GM23338 (cell line): ENCODE measurements around the gene BTRC. TPM values are rescaled to one million over a fixed set of nuclear protein-coding genes. Genes with fewer than 3 reads are reported as not detected.

ENCODE experiments used
- ATAC-seq: fragments of 200-7000 bp; cut with Tn5 transposase; 3 replicates; pipeline ENCODE4 v1.9.1; 2020
- DNase-seq: peaks from one replicate; pipeline ENCODE4 v3.0.0-alpha.2; 2015; ENCODE audit warnings: low spot score
- H2AFZ ChIP-seq: fragments of 200-600 bp; sonication (generic); 2 replicates; pipeline ENCODE4 v1.8.0; 2016; ENCODE audit warnings: antibody characterized with exemption, mild to moderate bottlenecking, moderate library complexity
- H3F3A ChIP-seq: fragments of 200-600 bp; sonication (generic); replicated peaks from 2 replicates; pipeline ENCODE4 v1.8.0; 2017; ENCODE audit warnings: antibody characterized with exemption, mixed run types, low read depth
- H3K27ac ChIP-seq: fragments of 200-600 bp; sonication (generic); 2 replicates; pipeline ENCODE4 v1.6.1; 2016; ENCODE audit warnings: low read depth
- H3K27me3 ChIP-seq: fragments of 200-600 bp; sonication (generic); 2 replicates; pipeline ENCODE4 v1.8.0; 2016; ENCODE audit warnings: mild to moderate bottlenecking, mixed run types, moderate library complexity; ENCODE audit not compliant: insufficient read depth
- H3K36me3 ChIP-seq: fragments of 200-600 bp; sonication (generic); 2 replicates; pipeline ENCODE4 v1.8.0; 2016; ENCODE audit warnings: mild to moderate bottlenecking; ENCODE audit not compliant: insufficient read depth
- H3K4me1 ChIP-seq: fragments of 200-600 bp; sonication (generic); 2 replicates; pipeline ENCODE4 v1.8.0; 2016; ENCODE audit warnings: mild to moderate bottlenecking, moderate library complexity; ENCODE audit not compliant: insufficient read depth
- H3K4me2 ChIP-seq: fragments of 200-600 bp; sonication (generic); 2 replicates; pipeline ENCODE4 v1.7.1; 2017; ENCODE audit warnings: mixed run types
- H3K4me3 ChIP-seq: fragments of 200-600 bp; sonication (generic); 2 replicates; pipeline ENCODE4 v1.6.1; 2016; ENCODE audit warnings: mixed run types
- H3K79me2 ChIP-seq: fragments of 200-600 bp; sonication (generic); replicated peaks from 2 replicates; pipeline ENCODE4 v1.8.0; 2017; ENCODE audit warnings: mild to moderate bottlenecking; ENCODE audit not compliant: insufficient read depth
- H3K9me2 ChIP-seq: fragments of 200-600 bp; sonication (generic); 2 replicates; pipeline ENCODE4 v1.8.0; 2017; ENCODE audit not compliant: insufficient read depth
- H4K20me1 ChIP-seq: fragments of 200-600 bp; sonication (generic); replicated peaks from 2 replicates; pipeline ENCODE4 v1.8.0; 2017; ENCODE audit warnings: mild to moderate bottlenecking; ENCODE audit not compliant: insufficient read depth
- H3K27ac Mint-ChIP-seq: 2 replicates; pipeline ENCODE4 v1.8.0; 2020; ENCODE audit warnings: inconsistent platforms, mild to moderate bottlenecking, moderate library complexity, mixed read lengths
- H3K27me3 Mint-ChIP-seq: 3 replicates; pipeline ENCODE4 v1.8.0; 2022; ENCODE audit warnings: low read depth, mild to moderate bottlenecking, moderate library complexity, mixed read lengths, inconsistent platforms; ENCODE audit not compliant: insufficient read depth, poor library complexity
- H3K36me3 Mint-ChIP-seq: 3 replicates; pipeline ENCODE4 v1.8.0; 2021; ENCODE audit warnings: low read depth, mild to moderate bottlenecking, inconsistent platforms, moderate library complexity, mixed read lengths
- H3K4me1 Mint-ChIP-seq: 3 replicates; pipeline ENCODE4 v1.8.0; 2020; ENCODE audit warnings: mild to moderate bottlenecking, inconsistent platforms, mixed read lengths
- H3K4me3 Mint-ChIP-seq: 3 replicates; pipeline ENCODE4 v1.8.0; 2021; ENCODE audit warnings: moderate library complexity, mild to moderate bottlenecking, inconsistent platforms, mixed read lengths
- H3K9me3 Mint-ChIP-seq: 3 replicates; pipeline ENCODE4 v1.8.0; 2020; ENCODE audit warnings: moderate library complexity, mild to moderate bottlenecking, inconsistent platforms, mixed read lengths
- CREB1 ChIP-seq: fragments of 250-450 bp; sonication (Bioruptor Pico); IDR thresholded peaks from 2 replicates; pipeline ENCODE4 v1.5.0; 2020; ENCODE audit warnings: low read depth, mild to moderate bottlenecking, moderate library complexity
- EZH2phosphoT487 ChIP-seq: fragments of 200-600 bp; sonication (generic); IDR thresholded peaks from one replicate; pipeline ENCODE4 v1.8.1; 2018; ENCODE audit warnings: antibody characterized with exemption; ENCODE audit not compliant: unreplicated experiment
- JUNB ChIP-seq: IDR thresholded peaks from one replicate; pipeline ENCODE4 v1.6.1; 2016; ENCODE audit warnings: antibody characterized with exemption; ENCODE audit not compliant: unreplicated experiment
- REST ChIP-seq: IDR thresholded peaks from one replicate; pipeline ENCODE4 v1.6.1; 2018; ENCODE audit warnings: antibody characterized with exemption; ENCODE audit not compliant: unreplicated experiment
- STAT1 ChIP-seq: IDR thresholded peaks from one replicate; pipeline ENCODE4 v1.6.1; 2016; ENCODE audit warnings: antibody characterized with exemption; ENCODE audit not compliant: unreplicated experiment
- ZNF114 ChIP-seq: fragments of 250-450 bp; sonication (Bioruptor Pico); IDR thresholded peaks from 2 replicates; pipeline ENCODE4 v1.5.0; 2020; ENCODE audit warnings: mild to moderate bottlenecking, moderate library complexity
- polyA plus RNA-seq: library from polyadenylated mRNA; unstranded; fragments of >200 nt; fragmentation: Nextera tagmentation; extraction: Ambion mirVana; gene quantifications from 2 replicates; pipeline ENCODE4 v1.2.1, GENCODE V29; 2016
- total RNA-seq: library from RNA; depleted of rRNA; stranded (reverse); fragments of >200 nt; shearing (Covaris generic); gene quantifications from 2 replicates; pipeline ENCODE4 v1.2.3, GENCODE V29; 2014
- TF ChIP-seq, protein P1 (sequence below): fragments of 250-450 bp; sonication (Bioruptor Pico); IDR thresholded peaks from 2 replicates; pipeline ENCODE4 v1.5.0; 2020; ENCODE audit warnings: mild to moderate bottlenecking, moderate library complexity
- TF ChIP-seq, protein P2 (sequence below), 2 experiments: fragments of 200-600 bp in 1 of 2; sonication (generic) in 1 of 2; conservative IDR thresholded peaks; 2 replicates each; pipeline versions ENCODE4 v1.5.1 to v1.6.1; 2016 to 2017; ENCODE audit warnings: antibody characterized with exemption in 2 of 2, low read depth in 2 of 2, mild to moderate bottlenecking in 2 of 2, moderate library complexity in 1 of 2

The BTRC gene
- total and polyA plus RNA-seq, 2 experiments from 2014 or later, result 10.0 to 17.5 TPM

DNA sequence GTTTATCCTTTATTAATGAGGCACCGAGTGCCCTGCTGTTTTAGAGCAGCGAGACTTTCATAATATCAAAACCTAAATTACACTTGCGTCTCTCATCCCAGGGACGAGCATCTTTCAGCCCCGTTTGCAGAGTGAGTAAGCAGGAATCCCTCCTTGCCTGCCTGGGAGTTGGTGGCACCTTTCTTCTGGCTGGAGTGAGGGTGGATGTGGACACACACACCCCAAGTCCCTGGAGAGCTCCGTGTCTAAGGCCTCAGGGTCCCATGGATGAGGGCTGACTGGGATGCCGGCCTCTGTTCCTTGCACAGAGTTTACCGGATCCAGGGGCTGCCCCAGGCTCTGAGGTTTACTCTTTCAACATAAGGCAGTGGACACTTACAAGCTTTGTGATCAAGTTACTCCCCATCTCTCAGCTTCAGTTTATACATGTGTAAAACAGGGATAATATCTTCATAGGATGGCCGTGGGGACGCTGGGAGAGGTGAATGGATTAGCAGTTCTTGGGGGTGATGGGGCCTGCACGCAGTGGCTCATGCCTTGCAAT is 209.6 kb downstream of the BTRC start:
- Histone ChIP-seq H3K4me1 (peaks cover 4% of the 10 kb centered on the region; the same call in 1 of the 2 replicates), H3K36me3 (no peaks in the 10 kb centered on the region; the same call in 1 of the 2 replicates), H3F3A (peaks cover 6% of the 10 kb centered on the region; the same call in 1 of the 2 replicates), H3K27ac (0 out of 2 replicates have a peak overlapping the region, but pooled peaks have one; percentile 32), H3K9me2 (no peaks in the 10 kb centered on the region), H2AFZ (no peak overlapping the region), H3K79me2 (no peaks in the 10 kb centered on the region), H3K4me2 (no peak overlapping the region), H3K27me3 (peaks cover 31% of the 10 kb centered on the region), H3K4me3 (no peak overlapping the region), H4K20me1 (no peaks in the 10 kb centered on the region)
- Mint-ChIP-seq H3K4me3 (no peak overlapping the region), H3K4me1 (peaks cover 11% of the 10 kb centered on the region), H3K27me3 (peaks cover 34% of the 10 kb centered on the region), H3K27ac (no peak overlapping the region), H3K36me3 (no peaks in the 10 kb centered on the region; the same call in 2 of the 3 replicates), H3K9me3 (no peaks in the 10 kb centered on the region; the same call in 2 of the 3 replicates)
- ATAC-seq (no peak), DNase-seq (no peak)
- TF ChIP-seq, protein P1, sequence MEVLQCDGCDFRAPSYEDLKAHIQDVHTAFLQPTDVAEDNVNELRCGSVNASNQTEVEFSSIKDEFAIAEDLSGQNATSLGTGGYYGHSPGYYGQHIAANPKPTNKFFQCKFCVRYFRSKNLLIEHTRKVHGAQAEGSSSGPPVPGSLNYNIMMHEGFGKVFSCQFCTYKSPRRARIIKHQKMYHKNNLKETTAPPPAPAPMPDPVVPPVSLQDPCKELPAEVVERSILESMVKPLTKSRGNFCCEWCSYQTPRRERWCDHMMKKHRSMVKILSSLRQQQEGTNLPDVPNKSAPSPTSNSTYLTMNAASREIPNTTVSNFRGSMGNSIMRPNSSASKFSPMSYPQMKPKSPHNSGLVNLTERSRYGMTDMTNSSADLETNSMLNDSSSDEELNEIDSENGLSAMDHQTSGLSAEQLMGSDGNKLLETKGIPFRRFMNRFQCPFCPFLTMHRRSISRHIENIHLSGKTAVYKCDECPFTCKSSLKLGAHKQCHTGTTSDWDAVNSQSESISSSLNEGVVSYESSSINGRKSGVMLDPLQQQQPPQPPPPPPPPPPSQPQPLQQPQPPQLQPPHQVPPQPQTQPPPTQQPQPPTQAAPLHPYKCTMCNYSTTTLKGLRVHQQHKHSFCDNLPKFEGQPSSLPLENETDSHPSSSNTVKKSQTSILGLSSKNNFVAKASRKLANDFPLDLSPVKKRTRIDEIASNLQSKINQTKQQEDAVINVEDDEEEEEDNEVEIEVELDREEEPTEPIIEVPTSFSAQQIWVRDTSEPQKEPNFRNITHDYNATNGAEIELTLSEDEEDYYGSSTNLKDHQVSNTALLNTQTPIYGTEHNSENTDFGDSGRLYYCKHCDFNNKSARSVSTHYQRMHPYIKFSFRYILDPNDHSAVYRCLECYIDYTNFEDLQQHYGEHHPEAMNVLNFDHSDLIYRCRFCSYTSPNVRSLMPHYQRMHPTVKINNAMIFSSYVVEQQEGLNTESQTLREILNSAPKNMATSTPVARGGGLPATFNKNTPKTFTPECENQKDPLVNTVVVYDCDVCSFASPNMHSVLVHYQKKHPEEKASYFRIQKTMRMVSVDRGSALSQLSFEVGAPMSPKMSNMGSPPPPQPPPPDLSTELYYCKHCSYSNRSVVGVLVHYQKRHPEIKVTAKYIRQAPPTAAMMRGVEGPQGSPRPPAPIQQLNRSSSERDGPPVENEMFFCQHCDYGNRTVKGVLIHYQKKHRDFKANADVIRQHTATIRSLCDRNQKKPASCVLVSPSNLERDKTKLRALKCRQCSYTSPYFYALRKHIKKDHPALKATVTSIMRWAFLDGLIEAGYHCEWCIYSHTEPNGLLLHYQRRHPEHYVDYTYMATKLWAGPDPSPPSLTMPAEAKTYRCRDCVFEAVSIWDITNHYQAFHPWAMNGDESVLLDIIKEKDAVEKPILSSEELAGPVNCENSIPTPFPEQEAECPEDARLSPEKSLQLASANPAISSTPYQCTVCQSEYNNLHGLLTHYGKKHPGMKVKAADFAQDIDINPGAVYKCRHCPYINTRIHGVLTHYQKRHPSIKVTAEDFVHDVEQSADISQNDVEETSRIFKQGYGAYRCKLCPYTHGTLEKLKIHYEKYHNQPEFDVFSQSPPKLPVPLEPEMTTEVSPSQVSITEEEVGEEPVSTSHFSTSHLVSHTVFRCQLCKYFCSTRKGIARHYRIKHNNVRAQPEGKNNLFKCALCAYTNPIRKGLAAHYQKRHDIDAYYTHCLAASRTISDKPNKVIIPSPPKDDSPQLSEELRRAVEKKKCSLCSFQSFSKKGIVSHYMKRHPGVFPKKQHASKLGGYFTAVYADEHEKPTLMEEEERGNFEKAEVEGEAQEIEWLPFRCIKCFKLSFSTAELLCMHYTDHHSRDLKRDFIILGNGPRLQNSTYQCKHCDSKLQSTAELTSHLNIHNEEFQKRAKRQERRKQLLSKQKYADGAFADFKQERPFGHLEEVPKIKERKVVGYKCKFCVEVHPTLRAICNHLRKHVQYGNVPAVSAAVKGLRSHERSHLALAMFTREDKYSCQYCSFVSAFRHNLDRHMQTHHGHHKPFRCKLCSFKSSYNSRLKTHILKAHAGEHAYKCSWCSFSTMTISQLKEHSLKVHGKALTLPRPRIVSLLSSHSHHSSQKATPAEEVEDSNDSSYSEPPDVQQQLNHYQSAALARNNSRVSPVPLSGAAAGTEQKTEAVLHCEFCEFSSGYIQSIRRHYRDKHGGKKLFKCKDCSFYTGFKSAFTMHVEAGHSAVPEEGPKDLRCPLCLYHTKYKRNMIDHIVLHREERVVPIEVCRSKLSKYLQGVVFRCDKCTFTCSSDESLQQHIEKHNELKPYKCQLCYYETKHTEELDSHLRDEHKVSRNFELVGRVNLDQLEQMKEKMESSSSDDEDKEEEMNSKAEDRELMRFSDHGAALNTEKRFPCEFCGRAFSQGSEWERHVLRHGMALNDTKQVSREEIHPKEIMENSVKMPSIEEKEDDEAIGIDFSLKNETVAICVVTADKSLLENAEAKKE (CRISPR knock-in tag), result no peak
- TF ChIP-seq, protein P2, sequence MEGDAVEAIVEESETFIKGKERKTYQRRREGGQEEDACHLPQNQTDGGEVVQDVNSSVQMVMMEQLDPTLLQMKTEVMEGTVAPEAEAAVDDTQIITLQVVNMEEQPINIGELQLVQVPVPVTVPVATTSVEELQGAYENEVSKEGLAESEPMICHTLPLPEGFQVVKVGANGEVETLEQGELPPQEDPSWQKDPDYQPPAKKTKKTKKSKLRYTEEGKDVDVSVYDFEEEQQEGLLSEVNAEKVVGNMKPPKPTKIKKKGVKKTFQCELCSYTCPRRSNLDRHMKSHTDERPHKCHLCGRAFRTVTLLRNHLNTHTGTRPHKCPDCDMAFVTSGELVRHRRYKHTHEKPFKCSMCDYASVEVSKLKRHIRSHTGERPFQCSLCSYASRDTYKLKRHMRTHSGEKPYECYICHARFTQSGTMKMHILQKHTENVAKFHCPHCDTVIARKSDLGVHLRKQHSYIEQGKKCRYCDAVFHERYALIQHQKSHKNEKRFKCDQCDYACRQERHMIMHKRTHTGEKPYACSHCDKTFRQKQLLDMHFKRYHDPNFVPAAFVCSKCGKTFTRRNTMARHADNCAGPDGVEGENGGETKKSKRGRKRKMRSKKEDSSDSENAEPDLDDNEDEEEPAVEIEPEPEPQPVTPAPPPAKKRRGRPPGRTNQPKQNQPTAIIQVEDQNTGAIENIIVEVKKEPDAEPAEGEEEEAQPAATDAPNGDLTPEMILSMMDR (conservative IDR thresholded peaks at IDR 0.05; ENCODE audit: low read depth in 2 of 2), result no peak
- TF ChIP-seq ZNF114 (CRISPR knock-in tag), result no peak
- no peak for TF ChIP-seq STAT1
- no peak for TF ChIP-seq REST
- no peak for TF ChIP-seq CREB1 (CRISPR knock-in tag)
- TF ChIP-seq JUNB, result no peak
- no peak for TF ChIP-seq EZH2phosphoT487
